SU-DHL-6 (cell line): ENCODE data around the gene APOBEC4.

ENCODE experiments used
- H2AFZ ChIP-seq: fragments of 200-600 bp; sonication (generic); 2 replicates; pipeline ENCODE4 v1.6.1; 2014; ENCODE audit warnings: low read depth, mild to moderate bottlenecking, moderate library complexity, mixed read lengths, antibody characterized with exemption, low read length; ENCODE audit not compliant: severe bottlenecking
- H3F3A ChIP-seq: fragments of 200-600 bp; shearing (Covaris generic); 2 replicates; pipeline ENCODE4 v1.6.0; 2016; ENCODE audit warnings: antibody characterized with exemption, mild to moderate bottlenecking; ENCODE audit not compliant: insufficient read depth
- H3K27ac ChIP-seq: fragments of 200-600 bp; sonication (generic); 2 replicates; pipeline ENCODE4 v1.5.1; 2016; ENCODE audit warnings: low read depth, mild to moderate bottlenecking, low read length, moderate library complexity, mixed read lengths
- H3K27me3 ChIP-seq: fragments of 200-600 bp; sonication (generic), shearing (Covaris generic); 2 replicates; pipeline ENCODE4 v1.6.0; 2014; ENCODE audit warnings: mild to moderate bottlenecking, low read length
- H3K36me3 ChIP-seq: fragments of 200-600 bp; sonication (generic); 2 replicates; pipeline ENCODE4 v1.6.1; 2014; ENCODE audit warnings: mild to moderate bottlenecking, low read length, mixed read lengths
- H3K4me2 ChIP-seq: fragments of 300-600, 200-600 bp; shearing (Covaris generic), sonication (generic); 2 replicates; pipeline ENCODE4 v1.6.0; 2014; ENCODE audit warnings: low read length, low read depth, mild to moderate bottlenecking; ENCODE audit not compliant: poor library complexity, severe bottlenecking
- H3K4me3 ChIP-seq: fragments of 200-600 bp; sonication (generic); 2 replicates; pipeline ENCODE4 v1.5.1; 2014; ENCODE audit warnings: antibody characterized with exemption, low read length, mild to moderate bottlenecking, mixed read lengths; ENCODE audit not compliant: insufficient read depth, poor library complexity, severe bottlenecking
- H3K79me2 ChIP-seq: fragments of 200-600 bp; sonication (generic); 2 replicates; pipeline ENCODE4 v1.6.1; 2014; ENCODE audit warnings: mild to moderate bottlenecking, low read length, moderate library complexity; ENCODE audit not compliant: insufficient read depth
- H3K9ac ChIP-seq: fragments of 200-600 bp; sonication (generic); 2 replicates; pipeline ENCODE4 v1.7.0; 2014; ENCODE audit warnings: mild to moderate bottlenecking, low read length
- H3K9me2 ChIP-seq: fragments of 200-600 bp; sonication (generic); replicated peaks from 2 replicates; pipeline ENCODE4 v1.6.1; 2014; ENCODE audit warnings: low read length; ENCODE audit not compliant: insufficient read depth
- H3K9me3 ChIP-seq: fragments of 200-600 bp; sonication (generic); 2 replicates; pipeline ENCODE4 v1.6.1; 2014; ENCODE audit warnings: low read length, mixed read lengths; ENCODE audit not compliant: insufficient read depth
- H4K20me1 ChIP-seq: fragments of 200-600 bp; sonication (generic); 2 replicates; pipeline ENCODE4 v1.6.1; 2014; ENCODE audit warnings: low read depth, mild to moderate bottlenecking, antibody characterized with exemption, low read length, moderate library complexity, mixed read lengths
- EZH2phosphoT487 ChIP-seq: fragments of 200-600 bp; sonication (generic), shearing (Covaris generic); conservative IDR thresholded peaks from 2 replicates; pipeline ENCODE4 v1.6.1; 2018; ENCODE audit warnings: mild to moderate bottlenecking, antibody characterized with exemption, low read length, moderate library complexity, mixed read lengths
- TF ChIP-seq, protein P1 (sequence below): fragments of 200-600 bp; sonication (generic); IDR thresholded peaks from one replicate; pipeline ENCODE4 v1.5.1; 2017; ENCODE audit warnings: antibody characterized with exemption, mild to moderate bottlenecking, low read length, moderate library complexity; ENCODE audit not compliant: insufficient read depth, poor library complexity, severe bottlenecking

APOBEC4 gene

GRCh38 chr1:183699616-183700160 lies 46.6 kb upstream of the APOBEC4 start:
- Histone ChIP-seq H3K9ac (no peak overlapping the region), H3K9me2 (no peaks in the 10 kb centered on the region), H3K27ac (no peak overlapping the region)

DNA sequence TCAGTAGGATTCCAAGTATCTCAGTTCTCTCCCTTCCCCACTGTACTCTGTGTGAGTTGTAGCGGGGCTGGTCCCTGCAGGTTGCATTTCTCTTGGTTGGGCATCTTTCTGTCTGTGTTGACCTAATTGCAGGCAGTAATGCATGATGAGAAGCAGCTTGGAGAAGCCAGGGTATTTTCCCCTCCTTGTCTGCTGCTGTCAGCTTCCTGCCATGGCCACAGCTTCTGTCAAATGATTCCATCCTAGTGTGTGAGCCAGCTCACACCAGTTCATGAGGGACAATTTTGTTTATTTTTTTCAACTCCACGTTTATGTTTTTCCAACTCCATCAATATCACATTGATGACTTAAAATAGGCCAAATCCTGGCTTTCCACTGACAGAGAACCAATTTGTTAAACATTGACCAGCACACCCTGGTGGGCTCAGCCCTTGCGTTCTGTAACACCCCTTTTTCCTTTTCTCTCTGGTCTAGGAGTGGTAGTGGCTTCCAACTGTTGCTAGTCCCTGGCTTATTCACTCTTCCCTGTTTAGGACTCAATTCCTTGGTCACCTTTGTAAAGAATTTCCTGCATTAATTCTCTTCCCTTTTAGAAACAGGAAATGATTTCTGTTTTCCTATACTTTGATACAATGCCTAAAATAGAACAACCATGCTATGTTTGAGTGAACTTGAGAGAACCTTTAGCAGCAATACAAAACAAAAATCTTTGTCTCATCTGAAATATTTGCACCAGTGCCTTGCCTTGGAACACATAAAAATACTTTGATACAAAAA lies 44.9 kb upstream of the APOBEC4 start:
- no peaks in the 10 kb centered on the region for H4K20me1 ChIP-seq
- no peaks in the 10 kb centered on the region for H3K9me3 ChIP-seq
- H3K27me3 ChIP-seq, result no peaks in the 10 kb centered on the region
- no peaks in the 10 kb centered on the region for H3K9me2 ChIP-seq
- H3K27ac ChIP-seq, result no peak overlapping the region
- no peaks in the 10 kb centered on the region for H3K79me2 ChIP-seq
- no peak overlapping the region for H3K9ac ChIP-seq
- no peak overlapping the region for H2AFZ ChIP-seq
- H3F3A ChIP-seq, result no peaks in the 10 kb centered on the region
- H3K4me2 ChIP-seq, result no peak overlapping the region
- TF ChIP-seq, protein P1, sequence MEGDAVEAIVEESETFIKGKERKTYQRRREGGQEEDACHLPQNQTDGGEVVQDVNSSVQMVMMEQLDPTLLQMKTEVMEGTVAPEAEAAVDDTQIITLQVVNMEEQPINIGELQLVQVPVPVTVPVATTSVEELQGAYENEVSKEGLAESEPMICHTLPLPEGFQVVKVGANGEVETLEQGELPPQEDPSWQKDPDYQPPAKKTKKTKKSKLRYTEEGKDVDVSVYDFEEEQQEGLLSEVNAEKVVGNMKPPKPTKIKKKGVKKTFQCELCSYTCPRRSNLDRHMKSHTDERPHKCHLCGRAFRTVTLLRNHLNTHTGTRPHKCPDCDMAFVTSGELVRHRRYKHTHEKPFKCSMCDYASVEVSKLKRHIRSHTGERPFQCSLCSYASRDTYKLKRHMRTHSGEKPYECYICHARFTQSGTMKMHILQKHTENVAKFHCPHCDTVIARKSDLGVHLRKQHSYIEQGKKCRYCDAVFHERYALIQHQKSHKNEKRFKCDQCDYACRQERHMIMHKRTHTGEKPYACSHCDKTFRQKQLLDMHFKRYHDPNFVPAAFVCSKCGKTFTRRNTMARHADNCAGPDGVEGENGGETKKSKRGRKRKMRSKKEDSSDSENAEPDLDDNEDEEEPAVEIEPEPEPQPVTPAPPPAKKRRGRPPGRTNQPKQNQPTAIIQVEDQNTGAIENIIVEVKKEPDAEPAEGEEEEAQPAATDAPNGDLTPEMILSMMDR, result no peak
- no peak for TF ChIP-seq EZH2phosphoT487
- no peak overlapping the region for H3K4me3 ChIP-seq
- no peaks in the 10 kb centered on the region for H3K36me3 ChIP-seq

More at GRCh38 chr1:183699616-183700160, 46.6 kb upstream of the APOBEC4 start:
- H3K36me3 ChIP-seq, result no peaks in the 10 kb centered on the region
- no peak overlapping the region for H3K4me2 ChIP-seq
- H3K27me3 ChIP-seq, result no peaks in the 10 kb centered on the region
- no peaks in the 10 kb centered on the region for H3F3A ChIP-seq
- H4K20me1 ChIP-seq, result no peaks in the 10 kb centered on the region
- H3K79me2 ChIP-seq, result no peaks in the 10 kb centered on the region
- H2AFZ ChIP-seq, result no peak overlapping the region
- TF ChIP-seq, protein P1, result no peak
- no peak for TF ChIP-seq EZH2phosphoT487
- no peaks in the 10 kb centered on the region for H3K9me3 ChIP-seq
- H3K4me3 ChIP-seq, result no peak overlapping the region

DNA sequence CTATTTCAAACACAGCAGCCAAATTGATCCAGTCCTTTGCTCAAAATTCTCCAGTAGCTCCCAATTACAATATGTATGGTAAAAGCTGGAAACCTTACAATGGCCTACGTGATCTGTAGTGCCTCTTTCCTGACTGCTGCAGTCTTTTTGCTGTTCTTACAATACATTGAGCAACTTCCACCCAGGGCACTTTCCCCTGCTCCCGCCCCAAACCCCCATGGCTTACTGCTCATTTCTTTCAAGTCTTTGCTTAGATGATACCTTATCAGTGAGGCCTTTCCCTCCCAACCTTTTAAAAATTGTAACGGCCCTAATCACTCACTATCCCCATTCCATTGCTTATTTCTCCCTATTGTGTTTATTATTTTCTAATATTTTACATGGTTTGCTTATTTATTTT lies 43.9 kb upstream of the APOBEC4 start:
- no peak overlapping the region for H3K9ac ChIP-seq
- no peaks in the 10 kb centered on the region for H3K27me3 ChIP-seq
- H3K9me2 ChIP-seq, result no peaks in the 10 kb centered on the region
- no peaks in the 10 kb centered on the region for H3K79me2 ChIP-seq
- H3K4me3 ChIP-seq, result no peak overlapping the region
- TF ChIP-seq, protein P1, result no peak
- TF ChIP-seq EZH2phosphoT487, result no peak
- no peaks in the 10 kb centered on the region for H3K9me3 ChIP-seq
- H3K27ac ChIP-seq, result no peak overlapping the region
- H3K4me2 ChIP-seq, result no peak overlapping the region
- H3F3A ChIP-seq, result no peaks in the 10 kb centered on the region
- no peaks in the 10 kb centered on the region for H4K20me1 ChIP-seq
- no peaks in the 10 kb centered on the region for H3K36me3 ChIP-seq
- H2AFZ ChIP-seq, result no peak overlapping the region
